WTC11 (cell line): Measurements from ENCODE around the gene MDH1.

Source experiments
- CBFB ChIP-seq: sonication (generic); formaldehyde crosslinking; IDR thresholded peaks from 2 replicates; pipeline ENCODE4 v1.8.1; 2022; ENCODE audit warnings: mild to moderate bottlenecking, low read depth, missing genetic modification reagents
- CTCF ChIP-seq: fragments of 200-600 bp; IDR thresholded peaks from 2 replicates; pipeline ENCODE4 v1.8.0; 2022; ENCODE audit warnings: antibody characterized with exemption
- E2F4 ChIP-seq: sonication (generic); formaldehyde crosslinking; IDR thresholded peaks from 2 replicates; pipeline ENCODE4 v1.8.1; 2022; ENCODE audit warnings: low read depth, mild to moderate bottlenecking, moderate library complexity, missing genetic modification reagents, borderline replicate concordance
- HMGXB4 ChIP-seq: sonication (generic); formaldehyde crosslinking; IDR thresholded peaks from 2 replicates; pipeline ENCODE4 v1.8.1; 2023; ENCODE audit warnings: mild to moderate bottlenecking, moderate library complexity, missing genetic modification reagents
- MAX ChIP-seq: sonication (generic); formaldehyde crosslinking; IDR thresholded peaks from 2 replicates; pipeline ENCODE4 v1.8.0; 2022; ENCODE audit warnings: mild to moderate bottlenecking, missing genetic modification reagents
- MLX ChIP-seq: sonication (generic); formaldehyde crosslinking; IDR thresholded peaks from 2 replicates; pipeline ENCODE4 v1.8.1; 2023; ENCODE audit warnings: mild to moderate bottlenecking, missing genetic modification reagents, moderate library complexity
- ZNF281 ChIP-seq: sonication (generic); formaldehyde crosslinking; IDR thresholded peaks from 2 replicates; pipeline ENCODE4 v1.8.0; 2023; ENCODE audit warnings: mild to moderate bottlenecking, missing genetic modification reagents
- TF ChIP-seq, protein P1 (sequence below): sonication (generic); formaldehyde crosslinking; IDR thresholded peaks from 2 replicates; pipeline ENCODE4 v1.8.0; 2022; ENCODE audit warnings: mild to moderate bottlenecking, missing genetic modification reagents

GRCh38 chr2:63639344-63639743, 50.6 kb downstream of the MDH1 start:
- no peak for TF ChIP-seq MLX (CRISPR knock-in tag)
- TF ChIP-seq ZNF281 (CRISPR knock-in tag) = no peak
- no peak for TF ChIP-seq MAX (CRISPR knock-in tag)
- no peak for TF ChIP-seq CBFB (CRISPR knock-in tag)
- no peak for TF ChIP-seq HMGXB4 (CRISPR knock-in tag)
- TF ChIP-seq CTCF = no peak
- TF ChIP-seq, protein P1, sequence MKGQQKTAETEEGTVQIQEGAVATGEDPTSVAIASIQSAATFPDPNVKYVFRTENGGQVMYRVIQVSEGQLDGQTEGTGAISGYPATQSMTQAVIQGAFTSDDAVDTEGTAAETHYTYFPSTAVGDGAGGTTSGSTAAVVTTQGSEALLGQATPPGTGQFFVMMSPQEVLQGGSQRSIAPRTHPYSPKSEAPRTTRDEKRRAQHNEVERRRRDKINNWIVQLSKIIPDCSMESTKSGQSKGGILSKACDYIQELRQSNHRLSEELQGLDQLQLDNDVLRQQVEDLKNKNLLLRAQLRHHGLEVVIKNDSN (CRISPR knock-in tag) = no peak
- no peak for TF ChIP-seq E2F4 (CRISPR knock-in tag)
